Keratinocyte (primary cell): ENCODE measurements around the gene RDX. TPM values are rescaled to one million over a fixed set of nuclear protein-coding genes. Genes with fewer than 3 reads are reported as not detected.

Experiments
- DNase-seq: peaks from one replicate; pipeline ENCODE4 v3.0.0-alpha.2; 2011; ENCODE audit warnings: low read depth, missing footprints, low spot score
- FAIRE-seq: peaks from 2 replicates; lab custom pipeline; 2011; peaks lifted over from hg19 to GRCh38; lab: Jason Lieb, UNC
- H2AFZ ChIP-seq: 2 replicates; pipeline ENCODE4 v1.6.0; 2012; ENCODE audit warnings: low read length, control low read depth, inconsistent platforms; ENCODE audit not compliant: control insufficient read depth
- H3K27ac ChIP-seq: 2 replicates; pipeline ENCODE4 v1.5.1; 2011; ENCODE audit warnings: low read length; ENCODE audit not compliant: control insufficient read depth, insufficient read depth
- H3K27me3 ChIP-seq: 3 replicates; pipeline ENCODE4 v1.6.0; 2011; ENCODE audit warnings: low read length; ENCODE audit not compliant: control insufficient read depth, insufficient read depth; ENCODE audit errors: extremely low read depth
- H3K36me3 ChIP-seq, 2 experiments: 2 replicates in 1 of 2; 3 replicates in 1 of 2; pipeline ENCODE4 v1.5.1; 2011; ENCODE audit warnings: low read length in 2 of 2, mild to moderate bottlenecking in 1 of 2; ENCODE audit not compliant: control insufficient read depth in 2 of 2, insufficient read depth in 2 of 2; ENCODE audit errors: extremely low read depth in 1 of 2
- H3K4me1 ChIP-seq: 3 replicates; pipeline ENCODE4 v1.5.1; 2011; ENCODE audit warnings: low read length; ENCODE audit not compliant: control insufficient read depth, insufficient read depth; ENCODE audit errors: extremely low read depth
- H3K4me2 ChIP-seq: 3 replicates; pipeline ENCODE4 v1.6.0; 2011; ENCODE audit warnings: low read depth, low read length; ENCODE audit not compliant: control insufficient read depth, insufficient read depth; ENCODE audit errors: extremely low read depth
- H3K4me3 ChIP-seq, 3 experiments: fragments of 200-600 bp in 1 of 3; sonication (generic) in 1 of 3; 2 replicates in 2 of 3; 3 replicates in 1 of 3; pipeline ENCODE4 v1.5.1; 2011 to 2016; ENCODE audit warnings: low read length in 3 of 3, mild to moderate bottlenecking in 3 of 3, control low read depth in 2 of 3, inconsistent platforms in 1 of 3, low read depth in 1 of 3, mixed read lengths in 1 of 3, mixed run types in 1 of 3, moderate library complexity in 1 of 3; ENCODE audit not compliant: control insufficient read depth in 2 of 3, insufficient read depth in 2 of 3; ENCODE audit errors: extremely low read depth in 1 of 3
- H3K79me2 ChIP-seq: 2 replicates; pipeline ENCODE4 v1.6.0; 2012; ENCODE audit warnings: low read length; ENCODE audit not compliant: control insufficient read depth, insufficient read depth
- H3K9ac ChIP-seq: 3 replicates; pipeline ENCODE4 v1.6.0; 2011; ENCODE audit warnings: low read length; ENCODE audit not compliant: control insufficient read depth, insufficient read depth; ENCODE audit errors: extremely low read depth
- H3K9me1 ChIP-seq: 3 replicates; pipeline ENCODE4 v1.6.0; 2011; ENCODE audit warnings: low read length; ENCODE audit not compliant: control insufficient read depth, insufficient read depth; ENCODE audit errors: extremely low read depth
- H3K9me3 ChIP-seq: 2 replicates; pipeline ENCODE4 v1.5.1; 2012; ENCODE audit warnings: low read depth, low read length; ENCODE audit not compliant: control insufficient read depth
- H4K20me1 ChIP-seq: 3 replicates; pipeline ENCODE4 v1.6.0; 2011; ENCODE audit warnings: low read length; ENCODE audit not compliant: control insufficient read depth, insufficient read depth; ENCODE audit errors: extremely low read depth
- EZH2 ChIP-seq: IDR thresholded peaks from one replicate; pipeline ENCODE4 v1.6.1; 2012; ENCODE audit warnings: inconsistent platforms, mild to moderate bottlenecking, low read length, moderate library complexity
- dilution Hi-C: fragments of 300-500 bp; cut with MboI; formaldehyde crosslinking; loops from one replicate; pipeline ENCODE4 v1.7.0; 2020; ENCODE audit warnings: low sequenced_read_pairs; ENCODE audit not compliant: extremely low pct_ligation_motif_present
- polyA plus RNA-seq, 5 experiments: library from polyadenylated mRNA; depleted of rRNA in 3 of 5; stranded (reverse) in 3 of 5; stranded (forward) in 1 of 5; unstranded in 1 of 5; fragments of >200 nt; gene quantifications; 1 replicate in 1 of 5; 2 replicates in 3 of 5; 3 replicates in 1 of 5; pipeline versions ENCODE4 v1.2.1 to v1.2.3, GENCODE V29; 2011 to 2012; ENCODE audit warnings: missing spikeins in 2 of 5, low read depth in 1 of 5, low replicate concordance in 1 of 5
- TF ChIP-seq, protein P1 (sequence below), 3 experiments: IDR thresholded peaks in 1 of 3; conservative IDR thresholded peaks in 1 of 3; optimal IDR thresholded peaks in 1 of 3; 2 replicates in 2 of 3; 3 replicates in 1 of 3; pipeline versions ENCODE3 to v1.5.1; 2011; ENCODE audit warnings: low read length in 3 of 3, mild to moderate bottlenecking in 3 of 3, moderate library complexity in 2 of 3, control low read depth in 1 of 3, inconsistent platforms in 1 of 3; ENCODE audit not compliant: insufficient read depth in 2 of 3; ENCODE audit errors: extremely low read depth in 1 of 3

RDX gene
- polyA plus RNA-seq, 1 donor (not counting 4 experiments of a cell fraction or from before 2014, with no cell fraction given) = 85.4 TPM

DNA sequence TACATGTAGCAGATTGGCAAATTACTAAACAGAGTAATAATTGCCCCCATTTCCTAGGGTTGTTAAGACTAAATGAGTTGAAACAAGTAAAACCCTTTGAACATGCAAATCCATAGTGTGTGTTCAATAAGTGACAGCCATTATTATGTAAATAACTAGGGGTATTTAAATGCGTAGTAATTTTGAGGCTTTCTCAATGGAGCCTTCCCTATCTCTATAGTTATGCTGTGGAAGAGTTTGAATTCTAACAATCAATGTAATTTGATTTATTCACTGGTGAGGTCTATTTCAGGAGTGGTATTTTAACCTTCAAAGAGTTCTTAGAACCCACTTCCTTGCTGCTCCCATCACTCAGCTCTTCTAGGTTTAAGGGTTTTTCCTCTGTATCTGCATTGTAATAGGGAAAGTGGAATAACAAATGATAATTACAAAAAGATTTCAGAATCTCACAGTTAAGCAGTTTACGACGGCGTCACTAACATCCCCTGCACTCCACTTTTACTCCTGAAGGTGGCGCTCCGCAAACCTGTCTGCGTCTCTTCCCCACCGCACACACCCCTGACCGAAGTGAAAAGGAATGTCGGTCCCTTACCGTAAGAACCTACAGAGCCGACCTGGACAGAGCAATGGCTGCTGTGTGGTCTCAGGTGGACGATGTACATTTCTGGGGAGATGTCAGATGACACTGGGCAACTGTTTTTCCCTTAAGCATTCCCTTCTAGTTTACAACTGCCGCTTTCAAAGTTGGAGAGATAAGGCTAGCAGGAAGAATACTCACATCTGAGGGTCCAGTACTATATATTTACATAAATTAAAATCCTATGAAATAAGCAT is 122.4 kb downstream of the RDX start:
- no peaks in the 10 kb centered on the region for H3K27me3 ChIP-seq
- H3K9ac ChIP-seq = no peak overlapping the region
- no peaks in the 10 kb centered on the region for H3K36me3 ChIP-seq
- peaks cover 13% of the 10 kb centered on the region for H3K4me1 ChIP-seq
- dilution Hi-C loops = no loop called here
- no peaks in the 10 kb centered on the region for H3K9me1 ChIP-seq
- no peaks in the 10 kb centered on the region for H4K20me1 ChIP-seq
- no peak for TF ChIP-seq EZH2
- TF ChIP-seq, protein P1, sequence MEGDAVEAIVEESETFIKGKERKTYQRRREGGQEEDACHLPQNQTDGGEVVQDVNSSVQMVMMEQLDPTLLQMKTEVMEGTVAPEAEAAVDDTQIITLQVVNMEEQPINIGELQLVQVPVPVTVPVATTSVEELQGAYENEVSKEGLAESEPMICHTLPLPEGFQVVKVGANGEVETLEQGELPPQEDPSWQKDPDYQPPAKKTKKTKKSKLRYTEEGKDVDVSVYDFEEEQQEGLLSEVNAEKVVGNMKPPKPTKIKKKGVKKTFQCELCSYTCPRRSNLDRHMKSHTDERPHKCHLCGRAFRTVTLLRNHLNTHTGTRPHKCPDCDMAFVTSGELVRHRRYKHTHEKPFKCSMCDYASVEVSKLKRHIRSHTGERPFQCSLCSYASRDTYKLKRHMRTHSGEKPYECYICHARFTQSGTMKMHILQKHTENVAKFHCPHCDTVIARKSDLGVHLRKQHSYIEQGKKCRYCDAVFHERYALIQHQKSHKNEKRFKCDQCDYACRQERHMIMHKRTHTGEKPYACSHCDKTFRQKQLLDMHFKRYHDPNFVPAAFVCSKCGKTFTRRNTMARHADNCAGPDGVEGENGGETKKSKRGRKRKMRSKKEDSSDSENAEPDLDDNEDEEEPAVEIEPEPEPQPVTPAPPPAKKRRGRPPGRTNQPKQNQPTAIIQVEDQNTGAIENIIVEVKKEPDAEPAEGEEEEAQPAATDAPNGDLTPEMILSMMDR (optimal IDR thresholded peaks at IDR 0.05 in 1 of 3, IDR thresholded peaks at IDR 0.05 in 1 of 3, conservative IDR thresholded peaks at IDR 0.05 in 1 of 3; ENCODE audit: extremely low read depth in 1 of 3, insufficient read depth in 2 of 3, low read length in 3 of 3) = peak; percentile 80 to 88 (median 88)
- no peaks in the 10 kb centered on the region for H3K79me2 ChIP-seq
- H3K4me3 ChIP-seq = peak overlapping the region in 1 of 3 experiments; percentile 21
- peak; percentile 46 for FAIRE-seq
- no peaks in the 10 kb centered on the region for H3K9me3 ChIP-seq
- peak; percentile 30 for DNase-seq
- peak overlapping the region; percentile 6 for H3K27ac ChIP-seq
- peak overlapping the region; percentile 57 for H2AFZ ChIP-seq
- peak overlapping the region; percentile 59 for H3K4me2 ChIP-seq

DNA sequence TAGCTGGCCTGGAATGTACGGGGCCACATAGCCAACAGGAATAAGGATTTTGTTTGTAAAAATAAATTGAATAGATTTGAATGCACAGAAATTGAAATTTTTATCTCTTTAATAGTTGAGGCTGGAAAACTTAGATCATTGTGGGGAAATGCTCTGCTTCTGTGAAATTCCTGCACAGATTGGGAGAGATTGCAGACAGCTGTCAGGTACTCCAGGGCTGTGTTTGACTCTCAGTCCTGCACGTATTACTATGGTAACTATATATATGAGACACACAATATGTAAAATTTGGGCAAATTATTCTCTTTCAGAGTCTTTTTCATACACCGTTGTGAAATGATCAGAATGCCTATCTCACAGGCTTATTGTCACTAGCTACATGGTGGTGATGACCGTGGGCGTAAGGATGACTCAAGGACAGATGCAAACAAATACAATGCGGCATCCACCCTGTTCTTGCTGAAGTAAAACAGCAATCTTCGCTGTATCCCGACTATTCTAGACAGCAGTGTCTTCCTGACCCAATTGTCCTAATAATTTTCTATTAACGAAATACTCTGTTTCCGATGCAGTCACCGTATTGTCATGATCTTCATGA is 123.8 kb downstream of the RDX start:
- dilution Hi-C loops = no loop called here

More for the DNA sequence above, 123.8 kb downstream of the RDX start:
- Histone ChIP-seq H2AFZ (no peak overlapping the region), H3K4me3 (no peak overlapping the region), H3K36me3 (no peaks in the 10 kb centered on the region), H3K27me3 (no peaks in the 10 kb centered on the region), H3K79me2 (no peaks in the 10 kb centered on the region), H3K9ac (no peak overlapping the region), H3K4me1 (peaks cover 13% of the 10 kb centered on the region), H3K9me1 (no peaks in the 10 kb centered on the region), H3K4me2 (no peak overlapping the region), H3K9me3 (no peaks in the 10 kb centered on the region), H4K20me1 (no peaks in the 10 kb centered on the region), H3K27ac (no peak overlapping the region)
- no peak for DNase-seq
- no peak for FAIRE-seq
- TF ChIP-seq, protein P1 (optimal IDR thresholded peaks at IDR 0.05 in 1 of 3, IDR thresholded peaks at IDR 0.05 in 1 of 3, conservative IDR thresholded peaks at IDR 0.05 in 1 of 3; ENCODE audit: extremely low read depth in 1 of 3, insufficient read depth in 2 of 3, low read length in 3 of 3) = no peak
- TF ChIP-seq EZH2 = no peak
